ENCODE measurements around the gene STRIT1.

STRIT1 gene

DNA sequence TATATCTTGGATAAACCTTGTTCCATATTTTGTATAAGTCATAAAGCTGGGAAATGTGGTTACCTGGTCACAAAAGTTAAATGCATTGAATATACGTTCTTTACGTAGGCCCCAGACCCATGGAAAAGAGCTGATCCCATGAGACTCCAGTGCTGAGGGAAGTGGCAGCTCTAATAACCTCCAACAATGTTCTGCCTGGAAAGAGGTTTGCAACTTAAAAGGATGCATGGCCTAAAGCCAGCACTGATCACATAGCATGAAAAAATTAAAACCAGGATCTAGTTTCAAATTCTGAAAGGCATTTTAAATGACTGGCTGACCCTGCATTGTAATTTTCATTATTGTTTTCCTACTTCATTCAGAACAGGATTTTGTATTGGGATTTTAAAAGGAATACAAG, 27.9 kb upstream of the STRIT1 start:
- Histone ChIP-seq H3K27ac (no peak overlapping the region), H3K4me3 (IDR thresholded peaks at IDR 0.05; ENCODE audit: insufficient read depth, low read depth, low read length) (no peak overlapping the region), H3K36me3 (ENCODE audit: insufficient read depth) (no peaks in the 10 kb centered on the region), H4K20me1 (ENCODE audit: insufficient read depth) (no peaks in the 10 kb centered on the region), H3K79me2 (ENCODE audit: insufficient read depth, low read depth) (no peaks in the 10 kb centered on the region), H3K27me3 (ENCODE audit: insufficient read depth, low read depth) (no peaks in the 10 kb centered on the region), H3K4me1 (ENCODE audit: low read depth, poor library complexity, severe bottlenecking) (peaks cover 7% of the 10 kb centered on the region), H3K9ac (no peak overlapping the region), H3K4me2 (no peak overlapping the region), H2AFZ (ENCODE audit: low read depth) (no peak overlapping the region)
- TF ChIP-seq, protein P1, sequence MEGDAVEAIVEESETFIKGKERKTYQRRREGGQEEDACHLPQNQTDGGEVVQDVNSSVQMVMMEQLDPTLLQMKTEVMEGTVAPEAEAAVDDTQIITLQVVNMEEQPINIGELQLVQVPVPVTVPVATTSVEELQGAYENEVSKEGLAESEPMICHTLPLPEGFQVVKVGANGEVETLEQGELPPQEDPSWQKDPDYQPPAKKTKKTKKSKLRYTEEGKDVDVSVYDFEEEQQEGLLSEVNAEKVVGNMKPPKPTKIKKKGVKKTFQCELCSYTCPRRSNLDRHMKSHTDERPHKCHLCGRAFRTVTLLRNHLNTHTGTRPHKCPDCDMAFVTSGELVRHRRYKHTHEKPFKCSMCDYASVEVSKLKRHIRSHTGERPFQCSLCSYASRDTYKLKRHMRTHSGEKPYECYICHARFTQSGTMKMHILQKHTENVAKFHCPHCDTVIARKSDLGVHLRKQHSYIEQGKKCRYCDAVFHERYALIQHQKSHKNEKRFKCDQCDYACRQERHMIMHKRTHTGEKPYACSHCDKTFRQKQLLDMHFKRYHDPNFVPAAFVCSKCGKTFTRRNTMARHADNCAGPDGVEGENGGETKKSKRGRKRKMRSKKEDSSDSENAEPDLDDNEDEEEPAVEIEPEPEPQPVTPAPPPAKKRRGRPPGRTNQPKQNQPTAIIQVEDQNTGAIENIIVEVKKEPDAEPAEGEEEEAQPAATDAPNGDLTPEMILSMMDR (conservative IDR thresholded peaks at IDR 0.05; ENCODE audit: low read depth, low read length): no peak

DNA sequence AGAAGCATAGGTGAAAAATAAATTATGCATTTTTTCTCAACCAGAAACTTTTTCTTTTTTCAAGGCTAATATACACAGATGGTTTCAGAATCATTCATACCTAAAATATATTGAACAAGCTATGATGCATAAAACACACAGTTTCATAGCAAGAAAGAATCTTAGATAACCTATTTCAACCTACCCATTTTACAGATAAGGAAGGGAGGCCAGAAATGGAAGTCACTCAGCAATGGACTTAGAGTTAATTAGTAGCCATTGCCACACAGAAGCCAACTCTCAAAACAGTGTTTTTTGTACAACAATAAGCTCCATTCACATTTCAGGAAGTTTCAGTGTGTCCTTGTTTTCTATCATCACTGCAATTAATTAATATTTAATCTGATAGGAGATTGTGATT, 27.5 kb upstream of the STRIT1 start:
- TF ChIP-seq, protein P1 (conservative IDR thresholded peaks at IDR 0.05; ENCODE audit: low read depth, low read length): no peak
- no peaks in the 10 kb centered on the region for H3K36me3 ChIP-seq (ENCODE audit: insufficient read depth)
- no peaks in the 10 kb centered on the region for H4K20me1 ChIP-seq (ENCODE audit: insufficient read depth)
- H3K4me3 ChIP-seq (IDR thresholded peaks at IDR 0.05; ENCODE audit: insufficient read depth, low read depth, low read length): no peak overlapping the region
- no peak overlapping the region for H3K27ac ChIP-seq
- no peak overlapping the region for H2AFZ ChIP-seq (ENCODE audit: low read depth)
- peaks cover 11% of the 10 kb centered on the region for H3K4me1 ChIP-seq (ENCODE audit: low read depth, poor library complexity, severe bottlenecking)
- no peaks in the 10 kb centered on the region for H3K27me3 ChIP-seq (ENCODE audit: insufficient read depth, low read depth)
- H3K79me2 ChIP-seq (ENCODE audit: insufficient read depth, low read depth): no peaks in the 10 kb centered on the region
- no peak overlapping the region for H3K9ac ChIP-seq
- H3K4me2 ChIP-seq: no peak overlapping the region

DNA sequence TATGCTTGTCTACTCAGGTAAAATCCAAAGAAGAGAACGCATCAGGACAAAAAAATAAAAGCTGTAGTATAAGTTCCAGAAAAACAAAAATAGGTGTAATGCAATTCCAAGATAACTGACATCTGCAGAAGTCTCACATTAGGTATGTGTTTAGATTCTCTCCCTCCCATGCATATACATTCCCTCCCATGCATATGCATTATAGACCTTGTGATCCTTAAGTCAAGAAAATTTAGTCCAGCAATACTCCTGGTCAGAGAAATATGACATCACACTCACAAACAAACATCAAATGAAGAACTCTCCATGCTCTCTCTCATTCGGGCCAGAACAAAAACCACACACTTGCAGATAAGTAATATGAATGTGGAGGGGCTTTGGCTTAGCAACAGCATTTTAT, 25.3 kb upstream of the STRIT1 start:
- no peak overlapping the region for H2AFZ ChIP-seq (ENCODE audit: low read depth)
- H3K79me2 ChIP-seq (ENCODE audit: insufficient read depth, low read depth): no peaks in the 10 kb centered on the region
- H3K36me3 ChIP-seq (ENCODE audit: insufficient read depth): no peaks in the 10 kb centered on the region
- no peak overlapping the region for H3K9ac ChIP-seq
- H3K4me3 ChIP-seq (IDR thresholded peaks at IDR 0.05; ENCODE audit: insufficient read depth, low read depth, low read length): no peak overlapping the region
- TF ChIP-seq, protein P1 (conservative IDR thresholded peaks at IDR 0.05; ENCODE audit: low read depth, low read length): no peak
- no peaks in the 10 kb centered on the region for H3K27me3 ChIP-seq (ENCODE audit: insufficient read depth, low read depth)
- H3K27ac ChIP-seq: no peak overlapping the region
- peaks cover 13% of the 10 kb centered on the region for H3K4me1 ChIP-seq (ENCODE audit: low read depth, poor library complexity, severe bottlenecking)
- H3K4me2 ChIP-seq: no peak overlapping the region
- no peaks in the 10 kb centered on the region for H4K20me1 ChIP-seq (ENCODE audit: insufficient read depth)

DNA sequence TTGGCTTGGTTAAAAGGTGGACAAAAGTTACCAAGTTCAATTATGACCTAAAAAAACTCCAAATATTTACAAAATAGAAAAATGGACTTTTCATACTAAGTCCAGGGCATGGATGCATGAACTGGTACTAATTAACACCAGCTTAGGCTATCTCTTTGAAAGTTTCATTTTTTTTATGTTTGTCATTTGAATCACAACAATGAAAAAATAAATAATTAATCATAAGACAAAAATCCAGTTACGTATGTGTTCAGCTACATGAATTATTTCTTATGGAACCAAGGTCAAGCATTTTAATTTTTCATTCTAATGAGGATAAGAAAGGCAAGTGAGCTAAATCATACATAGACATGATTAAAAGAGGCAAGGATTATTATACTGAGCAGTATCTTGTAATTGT, 23.7 kb upstream of the STRIT1 start:
- TF ChIP-seq, protein P1 (conservative IDR thresholded peaks at IDR 0.05; ENCODE audit: low read depth, low read length): no peak
- no peaks in the 10 kb centered on the region for H4K20me1 ChIP-seq (ENCODE audit: insufficient read depth)
- H3K79me2 ChIP-seq (ENCODE audit: insufficient read depth, low read depth): no peaks in the 10 kb centered on the region
- H2AFZ ChIP-seq (ENCODE audit: low read depth): no peak overlapping the region
- H3K9ac ChIP-seq: no peak overlapping the region
- no peak overlapping the region for H3K4me3 ChIP-seq (IDR thresholded peaks at IDR 0.05; ENCODE audit: insufficient read depth, low read depth, low read length)
- H3K4me1 ChIP-seq (ENCODE audit: low read depth, poor library complexity, severe bottlenecking): peaks cover 9% of the 10 kb centered on the region
- no peaks in the 10 kb centered on the region for H3K36me3 ChIP-seq (ENCODE audit: insufficient read depth)
- H3K4me2 ChIP-seq: no peak overlapping the region
- no peak overlapping the region for H3K27ac ChIP-seq
- no peaks in the 10 kb centered on the region for H3K27me3 ChIP-seq (ENCODE audit: insufficient read depth, low read depth)
